HEK293 (cell line): ENCODE data around the gene MSRB1.

Source experiments
- AEBP2 ChIP-seq: fragments of 450-650 bp; formaldehyde crosslinking; IDR thresholded peaks from 2 replicates; pipeline ENCODE4 v1.5.1; 2016; ENCODE audit warnings: missing biosample characterization, missing genetic modification characterization, borderline replicate concordance
- CTCF ChIP-seq: fragments of 450-650 bp; formaldehyde crosslinking; IDR thresholded peaks from 2 replicates; pipeline ENCODE4 v1.5.1; 2016; ENCODE audit warnings: missing biosample characterization, missing genetic modification characterization
- PRDM10 ChIP-seq: fragments of 450-650 bp; formaldehyde crosslinking; IDR thresholded peaks from 2 replicates; pipeline ENCODE4 v1.5.1; 2016; ENCODE audit warnings: missing biosample characterization, missing genetic modification characterization
- REST ChIP-seq: fragments of 450-650 bp; formaldehyde crosslinking; IDR thresholded peaks from 2 replicates; pipeline ENCODE4 v1.5.1; 2016; ENCODE audit warnings: missing biosample characterization, missing genetic modification characterization
- SP2 ChIP-seq: fragments of 450-650 bp; formaldehyde crosslinking; IDR thresholded peaks from 2 replicates; pipeline ENCODE4 v1.5.1; 2016; ENCODE audit warnings: missing biosample characterization, missing genetic modification characterization
- ZBTB26 ChIP-seq: fragments of 450-650 bp; formaldehyde crosslinking; optimal IDR thresholded peaks from 2 replicates; pipeline ENCODE3; 2016; ENCODE audit warnings: missing biosample characterization, mild to moderate bottlenecking, missing genetic modification characterization
- ZNF133 ChIP-seq: fragments of 450-650 bp; formaldehyde crosslinking; IDR thresholded peaks from 2 replicates; pipeline ENCODE4 v1.5.1; 2016; ENCODE audit warnings: missing biosample characterization, missing genetic modification characterization
- ZNF146 ChIP-seq: fragments of 450-650 bp; formaldehyde crosslinking; IDR thresholded peaks from 2 replicates; pipeline ENCODE4 v1.5.1; 2016; ENCODE audit warnings: missing biosample characterization, missing genetic modification characterization
- ZNF521 ChIP-seq: fragments of 450-650 bp; formaldehyde crosslinking; IDR thresholded peaks from 2 replicates; pipeline ENCODE4 v1.5.1; 2017; ENCODE audit warnings: missing biosample characterization, mild to moderate bottlenecking, missing genetic modification characterization
- ZNF626 ChIP-seq: fragments of 450-650 bp; sonication (Bioruptor Pico); formaldehyde crosslinking; IDR thresholded peaks from 2 replicates; pipeline ENCODE4 v1.5.1; 2018; ENCODE audit warnings: missing biosample characterization, missing genetic modification characterization, inconsistent platforms
- ZNF677 ChIP-seq: fragments of 450-650 bp; IDR thresholded peaks from 2 replicates; pipeline ENCODE4 v1.5.0; 2018; ENCODE audit warnings: missing biosample characterization, mild to moderate bottlenecking, missing genetic modification characterization, moderate library complexity

- TF ChIP-seq SP2 (tag by site-specific recombination), result no peak; the same call in 1 of the 2 replicates
- no peak for TF ChIP-seq CTCF (tag by site-specific recombination)
- no peak for TF ChIP-seq REST (tag by site-specific recombination)
- no peak for TF ChIP-seq ZNF677 (tag by site-specific recombination)
- TF ChIP-seq ZNF133 (tag by site-specific recombination), result no peak
- TF ChIP-seq ZNF146 (tag by site-specific recombination), result no peak
- no peak for TF ChIP-seq PRDM10 (tag by site-specific recombination)
- no peak for TF ChIP-seq ZNF521 (tag by site-specific recombination)
- no peak for TF ChIP-seq ZBTB26 (tag by site-specific recombination)
- TF ChIP-seq AEBP2 (tag by site-specific recombination), result no peak
- no peak for TF ChIP-seq ZNF626 (tag by site-specific recombination)
Measured at GRCh38 chr16:1909561-1910231, 33.3 kb downstream of the MSRB1 start.
